GM23248 (cell line): ENCODE measurements around the gene ZNF555.

Experiments
- EZH2 ChIP-seq: fragments of 200-600 bp; sonication (generic); IDR thresholded peaks from 2 replicates; pipeline ENCODE4 v1.6.1; 2018; ENCODE audit warnings: antibody characterized with exemption, mild to moderate bottlenecking; ENCODE audit not compliant: insufficient read depth, poor library complexity, severe bottlenecking
- EZH2phosphoT487 ChIP-seq: fragments of 200-600 bp; sonication (generic); IDR thresholded peaks from 2 replicates; pipeline ENCODE4 v1.6.1; 2018; ENCODE audit warnings: antibody characterized with exemption, moderate library complexity, mild to moderate bottlenecking, low read depth; ENCODE audit not compliant: insufficient read depth

- no peak for TF ChIP-seq EZH2phosphoT487
- TF ChIP-seq EZH2 = no peak
Measured at GRCh38 chr19:2896694-2897093, 55.4 kb downstream of the ZNF555 start.
